ENCODE data around the gene GNG8.

Gene GNG8

DNA sequence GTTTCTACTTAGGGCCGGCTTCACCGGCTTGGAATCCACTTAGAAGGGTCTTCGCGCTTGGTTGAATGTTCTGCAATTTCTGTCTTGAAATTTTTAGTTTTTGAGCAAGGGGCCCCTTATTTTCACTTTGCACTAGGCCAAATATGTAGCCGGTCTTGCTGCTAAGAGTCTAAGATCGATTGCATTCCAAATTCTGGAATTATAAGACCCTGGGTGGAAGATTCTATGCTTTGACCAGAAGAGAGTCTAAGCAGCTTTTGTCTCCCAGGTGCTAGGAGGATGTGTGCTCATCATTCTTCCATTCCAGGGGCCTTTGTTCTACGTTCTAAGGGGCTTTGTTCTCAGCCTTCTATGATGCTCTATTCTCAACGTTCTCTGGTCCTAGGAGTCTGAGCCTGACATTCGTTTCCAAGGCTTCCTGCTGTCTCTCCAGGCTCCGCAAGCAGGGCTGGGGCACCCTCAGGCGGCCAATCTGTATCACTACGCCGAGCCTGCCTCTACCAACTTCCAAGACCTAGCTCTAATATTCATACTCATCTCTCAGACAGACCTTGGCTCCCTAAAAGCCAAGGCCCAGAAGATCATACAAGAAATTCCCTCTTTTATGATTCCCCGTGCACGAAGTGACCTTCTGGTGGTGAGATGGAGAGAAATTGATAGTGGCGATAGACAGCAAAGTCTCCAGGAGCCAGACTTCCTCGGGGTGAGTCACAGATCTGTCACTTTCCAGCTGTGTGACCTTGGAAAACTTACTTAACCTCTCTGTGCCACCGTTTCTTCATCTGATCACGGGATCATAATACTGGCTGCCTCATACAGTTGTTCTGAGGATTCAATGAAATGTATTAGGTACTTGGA, 26.0 kb upstream of the GNG8 start:
- H3K9me3 ChIP-seq (ENCODE audit: control insufficient read depth, insufficient read depth, low read depth, low read length): no peaks in the 10 kb centered on the region
- ChIA-PET POLR2A (interaction anchor here (0.5 to 2.7 kb wide), 17 partner anchors 9 to 1030 kb away, joined by 3 to 27 read pairs (median 4); partner anchors contain the start of genes CALM3 and IRF2BP1), CTCF (interaction anchor here (0.5 to 7.6 kb wide), 52 partner anchors 9 to 626 kb away, joined by 3 to 327 read pairs (median 5); partner anchors contain the start of genes CALM3, GNG8 and PTGIR)
- peak overlapping the region; percentile 26 for H3K4me3 ChIP-seq (ENCODE audit: low read depth, low read length)
- H3K4me1 ChIP-seq (ENCODE audit: control insufficient read depth, insufficient read depth, low read length): peaks cover 21% of the 10 kb centered on the region
- no peak overlapping the region for H3K27ac ChIP-seq (ENCODE audit: extremely low read depth, low read depth, low read length)
- H3K36me3 ChIP-seq (ENCODE audit: control insufficient read depth in 2 of 2, insufficient read depth in 1 of 2, low read length in 2 of 2): no peaks in the 10 kb centered on the region
- TF ChIP-seq RBAK (tag by site-specific recombination; IDR thresholded peaks at IDR 0.05) (no peak), ZNF132 (tag by site-specific recombination; IDR thresholded peaks at IDR 0.05; ENCODE audit: borderline replicate concordance) (no peak), ZNF266 (tag by site-specific recombination; IDR thresholded peaks at IDR 0.05; ENCODE audit: low read depth) (no peak), ZXDB (tag by site-specific recombination; IDR thresholded peaks at IDR 0.05) (peak; percentile 24; the same call in 1 of the 2 replicates), ZNF157 (tag by site-specific recombination; IDR thresholded peaks at IDR 0.05) (no peak), ZNF423 (tag by site-specific recombination; IDR thresholded peaks at IDR 0.05) (no peak), ZNF514 (tag by site-specific recombination; IDR thresholded peaks at IDR 0.05) (no peak), ZNF48 (tag by site-specific recombination; IDR thresholded peaks at IDR 0.05) (no peak), ZNF560 (tag by site-specific recombination; IDR thresholded peaks at IDR 0.05; ENCODE audit: borderline replicate concordance) (no peak), ZNF707 (tag by site-specific recombination; IDR thresholded peaks at IDR 0.05) (no peak), ZNF654 (tag by site-specific recombination; IDR thresholded peaks at IDR 0.05; ENCODE audit: low read depth) (peak; percentile 94), ZNF626 (tag by site-specific recombination; IDR thresholded peaks at IDR 0.05) (no peak), ZNF302 (tag by site-specific recombination; IDR thresholded peaks at IDR 0.05; ENCODE audit: low read depth) (no peak), YY1 (tag by site-specific recombination; IDR thresholded peaks at IDR 0.05) (no peak), ZSCAN30 (tag by site-specific recombination; IDR thresholded peaks at IDR 0.05) (peak; percentile 61; the same call in 1 of the 2 replicates), WT1 (tag by site-specific recombination; IDR thresholded peaks at IDR 0.05) (no peak), ZNF23 (tag by site-specific recombination; IDR thresholded peaks at IDR 0.05; ENCODE audit: borderline replicate concordance) (no peak), ZNF138 (tag by site-specific recombination; IDR thresholded peaks at IDR 0.05; ENCODE audit: borderline replicate concordance) (no peak), ZNF785 (tag by site-specific recombination; IDR thresholded peaks at IDR 0.05) (no peak), ZNF571 (tag by site-specific recombination; IDR thresholded peaks at IDR 0.05) (no peak), MZF1 (tag by site-specific recombination; IDR thresholded peaks at IDR 0.05; ENCODE audit: borderline replicate concordance) (no peak), ZNF121 (tag by site-specific recombination; IDR thresholded peaks at IDR 0.05) (no peak), ZNF112 (tag by site-specific recombination; IDR thresholded peaks at IDR 0.05) (no peak), ZNF2 (tag by site-specific recombination; IDR thresholded peaks at IDR 0.05) (no peak), ZNF561 (tag by site-specific recombination; IDR thresholded peaks at IDR 0.05; ENCODE audit: borderline replicate concordance) (0 out of 2 replicates have a peak, but pooled peaks have one; percentile 61)
- TF ChIP-seq, protein P1, sequence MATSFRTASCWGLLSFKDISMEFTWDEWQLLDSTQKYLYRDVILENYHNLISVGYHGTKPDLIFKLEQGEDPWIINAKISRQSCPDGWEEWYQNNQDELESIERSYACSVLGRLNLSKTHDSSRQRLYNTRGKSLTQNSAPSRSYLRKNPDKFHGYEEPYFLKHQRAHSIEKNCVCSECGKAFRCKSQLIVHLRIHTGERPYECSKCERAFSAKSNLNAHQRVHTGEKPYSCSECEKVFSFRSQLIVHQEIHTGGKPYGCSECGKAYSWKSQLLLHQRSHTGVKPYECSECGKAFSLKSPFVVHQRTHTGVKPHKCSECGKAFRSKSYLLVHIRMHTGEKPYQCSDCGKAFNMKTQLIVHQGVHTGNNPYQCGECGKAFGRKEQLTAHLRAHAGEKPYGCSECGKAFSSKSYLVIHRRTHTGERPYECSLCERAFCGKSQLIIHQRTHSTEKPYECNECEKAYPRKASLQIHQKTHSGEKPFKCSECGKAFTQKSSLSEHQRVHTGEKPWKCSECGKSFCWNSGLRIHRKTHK (tag by site-specific recombination; IDR thresholded peaks at IDR 0.05): no peak
- TF ChIP-seq, protein P2, sequence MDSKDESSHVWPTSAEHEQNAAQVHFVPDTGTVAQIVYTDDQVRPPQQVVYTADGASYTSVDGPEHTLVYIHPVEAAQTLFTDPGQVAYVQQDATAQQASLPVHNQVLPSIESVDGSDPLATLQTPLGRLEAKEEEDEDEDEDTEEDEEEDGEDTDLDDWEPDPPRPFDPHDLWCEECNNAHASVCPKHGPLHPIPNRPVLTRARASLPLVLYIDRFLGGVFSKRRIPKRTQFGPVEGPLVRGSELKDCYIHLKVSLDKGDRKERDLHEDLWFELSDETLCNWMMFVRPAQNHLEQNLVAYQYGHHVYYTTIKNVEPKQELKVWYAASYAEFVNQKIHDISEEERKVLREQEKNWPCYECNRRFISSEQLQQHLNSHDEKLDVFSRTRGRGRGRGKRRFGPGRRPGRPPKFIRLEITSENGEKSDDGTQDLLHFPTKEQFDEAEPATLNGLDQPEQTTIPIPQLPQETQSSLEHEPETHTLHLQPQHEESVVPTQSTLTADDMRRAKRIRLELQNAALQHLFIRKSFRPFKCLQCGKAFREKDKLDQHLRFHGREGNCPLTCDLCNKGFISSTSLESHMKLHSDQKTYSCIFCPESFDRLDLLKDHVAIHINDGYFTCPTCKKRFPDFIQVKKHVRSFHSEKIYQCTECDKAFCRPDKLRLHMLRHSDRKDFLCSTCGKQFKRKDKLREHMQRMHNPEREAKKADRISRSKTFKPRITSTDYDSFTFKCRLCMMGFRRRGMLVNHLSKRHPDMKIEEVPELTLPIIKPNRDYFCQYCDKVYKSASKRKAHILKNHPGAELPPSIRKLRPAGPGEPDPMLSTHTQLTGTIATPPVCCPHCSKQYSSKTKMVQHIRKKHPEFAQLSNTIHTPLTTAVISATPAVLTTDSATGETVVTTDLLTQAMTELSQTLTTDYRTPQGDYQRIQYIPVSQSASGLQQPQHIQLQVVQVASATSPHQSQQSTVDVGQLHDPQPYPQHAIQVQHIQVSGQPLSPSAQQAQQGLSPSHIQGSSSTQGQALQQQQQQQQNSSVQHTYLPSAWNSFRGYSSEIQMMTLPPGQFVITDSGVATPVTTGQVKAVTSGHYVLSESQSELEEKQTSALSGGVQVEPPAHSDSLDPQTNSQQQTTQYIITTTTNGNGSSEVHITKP (tag by site-specific recombination; IDR thresholded peaks at IDR 0.05): no peak
- TF ChIP-seq, protein P3, sequence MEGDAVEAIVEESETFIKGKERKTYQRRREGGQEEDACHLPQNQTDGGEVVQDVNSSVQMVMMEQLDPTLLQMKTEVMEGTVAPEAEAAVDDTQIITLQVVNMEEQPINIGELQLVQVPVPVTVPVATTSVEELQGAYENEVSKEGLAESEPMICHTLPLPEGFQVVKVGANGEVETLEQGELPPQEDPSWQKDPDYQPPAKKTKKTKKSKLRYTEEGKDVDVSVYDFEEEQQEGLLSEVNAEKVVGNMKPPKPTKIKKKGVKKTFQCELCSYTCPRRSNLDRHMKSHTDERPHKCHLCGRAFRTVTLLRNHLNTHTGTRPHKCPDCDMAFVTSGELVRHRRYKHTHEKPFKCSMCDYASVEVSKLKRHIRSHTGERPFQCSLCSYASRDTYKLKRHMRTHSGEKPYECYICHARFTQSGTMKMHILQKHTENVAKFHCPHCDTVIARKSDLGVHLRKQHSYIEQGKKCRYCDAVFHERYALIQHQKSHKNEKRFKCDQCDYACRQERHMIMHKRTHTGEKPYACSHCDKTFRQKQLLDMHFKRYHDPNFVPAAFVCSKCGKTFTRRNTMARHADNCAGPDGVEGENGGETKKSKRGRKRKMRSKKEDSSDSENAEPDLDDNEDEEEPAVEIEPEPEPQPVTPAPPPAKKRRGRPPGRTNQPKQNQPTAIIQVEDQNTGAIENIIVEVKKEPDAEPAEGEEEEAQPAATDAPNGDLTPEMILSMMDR (tag by site-specific recombination; IDR thresholded peaks at IDR 0.05): peak; percentile 86
- TF ChIP-seq, protein P4, sequence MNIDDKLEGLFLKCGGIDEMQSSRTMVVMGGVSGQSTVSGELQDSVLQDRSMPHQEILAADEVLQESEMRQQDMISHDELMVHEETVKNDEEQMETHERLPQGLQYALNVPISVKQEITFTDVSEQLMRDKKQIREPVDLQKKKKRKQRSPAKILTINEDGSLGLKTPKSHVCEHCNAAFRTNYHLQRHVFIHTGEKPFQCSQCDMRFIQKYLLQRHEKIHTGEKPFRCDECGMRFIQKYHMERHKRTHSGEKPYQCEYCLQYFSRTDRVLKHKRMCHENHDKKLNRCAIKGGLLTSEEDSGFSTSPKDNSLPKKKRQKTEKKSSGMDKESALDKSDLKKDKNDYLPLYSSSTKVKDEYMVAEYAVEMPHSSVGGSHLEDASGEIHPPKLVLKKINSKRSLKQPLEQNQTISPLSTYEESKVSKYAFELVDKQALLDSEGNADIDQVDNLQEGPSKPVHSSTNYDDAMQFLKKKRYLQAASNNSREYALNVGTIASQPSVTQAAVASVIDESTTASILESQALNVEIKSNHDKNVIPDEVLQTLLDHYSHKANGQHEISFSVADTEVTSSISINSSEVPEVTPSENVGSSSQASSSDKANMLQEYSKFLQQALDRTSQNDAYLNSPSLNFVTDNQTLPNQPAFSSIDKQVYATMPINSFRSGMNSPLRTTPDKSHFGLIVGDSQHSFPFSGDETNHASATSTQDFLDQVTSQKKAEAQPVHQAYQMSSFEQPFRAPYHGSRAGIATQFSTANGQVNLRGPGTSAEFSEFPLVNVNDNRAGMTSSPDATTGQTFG (tag by site-specific recombination; IDR thresholded peaks at IDR 0.05; ENCODE audit: borderline replicate concordance): no peak

All from HEK293 (cell line).